H1 (cell line): ENCODE data around the gene FBP1. TPM values are rescaled to one million over a fixed set of nuclear protein-coding genes. Genes with fewer than 3 reads are reported as not detected.

Source experiments
- BRCA1 ChIP-seq: IDR thresholded peaks from 2 replicates; pipeline ENCODE4 v1.6.1; 2012; ENCODE audit warnings: low read depth, low read length, improper control_type of control experiment
- CBX8 ChIP-seq: fragments of 300-800, 300-1000 bp; sonication (generic); IDR thresholded peaks from 2 replicates; pipeline ENCODE4 v1.7.1; 2016; ENCODE audit warnings: low read depth, low read length, borderline replicate concordance
- CHD2 ChIP-seq: IDR thresholded peaks from 2 replicates; pipeline ENCODE4 v1.6.1; 2012; ENCODE audit warnings: low read length, improper control_type of control experiment
- CHD7 ChIP-seq: fragments of 300-600 bp; sonication (generic); IDR thresholded peaks from 2 replicates; pipeline ENCODE4 v1.7.1; 2012; ENCODE audit warnings: low read length, moderate library complexity, mild to moderate bottlenecking, inconsistent platforms; ENCODE audit not compliant: insufficient replicate concordance
- CTCF ChIP-seq, 3 experiments: IDR thresholded peaks; 1 replicate in 2 of 3; 2 replicates in 1 of 3; pipeline versions ENCODE4 v1.5.1 to v1.6.1; 2011; ENCODE audit warnings: low read length in 3 of 3, mild to moderate bottlenecking in 3 of 3, inconsistent platforms in 2 of 3, low read depth in 1 of 3, moderate library complexity in 1 of 3; ENCODE audit not compliant: insufficient read depth in 1 of 3; ENCODE audit errors: control extremely low read depth in 1 of 3
- E2F6 ChIP-seq: IDR thresholded peaks from 2 replicates; pipeline ENCODE4 v1.6.1; 2012; ENCODE audit warnings: inconsistent platforms
- SP2 ChIP-seq: IDR thresholded peaks from 2 replicates; pipeline ENCODE4 v1.6.1; 2012; ENCODE audit warnings: mild to moderate bottlenecking, low read length, inconsistent platforms
- TBP ChIP-seq: IDR thresholded peaks from 2 replicates; pipeline ENCODE4 v1.6.1; 2011; ENCODE audit warnings: low read depth, low read length, improper control_type of control experiment
- polyA plus RNA-seq, 7 experiments: library from polyadenylated mRNA; depleted of rRNA in 3 of 7; stranded (reverse) in 5 of 7; unstranded in 2 of 7; fragments of >200 nt in 5 of 7; fragments of 200-250 nt in 2 of 7; gene quantifications; 1 replicate in 5 of 7; 2 replicates in 1 of 7; 4 replicates in 1 of 7; pipeline versions ENCODE4 v1.2.1 to v1.2.3, GENCODE V29; 2011 to 2013; ENCODE audit warnings: missing spikeins in 2 of 7, mixed read lengths in 2 of 7
- total RNA-seq: library from RNA; stranded (reverse); fragmentation: NEBNext Ultra II Directional; extraction: Animal tissue kit (Norgen Biotek cat#: 25700); gene quantifications from 2 replicates; pipeline ENCODE4 v1.2.1, GENCODE V29; 2021

FBP1 gene
- total and polyA plus RNA-seq, 2 of the 8 experiments (the other 6 are each of a cell fraction or from before 2014, with no cell fraction given) = 1.0 to 4.1 TPM

GRCh38 chr9:94623253-94623652 is 16.1 kb downstream of the FBP1 start (continued):
- no peak for TF ChIP-seq CHD7
- no peak for TF ChIP-seq CHD2
- TF ChIP-seq CTCF (IDR thresholded peaks at IDR 0.05; ENCODE audit: control extremely low read depth in 1 of 3, insufficient read depth in 1 of 3, low read depth in 1 of 3, low read length in 3 of 3) = peak; percentile 69 to 77 (median 70)
- no peak for TF ChIP-seq CBX8
- peak; percentile 92 for TF ChIP-seq E2F6
- TF ChIP-seq SP2 = no peak
- TF ChIP-seq TBP = peak; percentile 57; the same call in 1 of the 2 replicates
- TF ChIP-seq BRCA1 = no peak
